Limb (tissue), 2 donors: Measurements from ENCODE around the gene WWC1.
"Not testable (repeated sequence)": the region's sequence is repeated elsewhere in the genome, so short reads cannot be mapped to it uniquely, and the experiment has no call there.

ENCODE experiments used
- DNase-seq, 2 donors: peaks; one replicate each; pipeline ENCODE4 v3.0.0-alpha.2; 2016; ENCODE audit errors: extremely low spot score in 2 of 2

Gene WWC1

GRCh38 chr5:168286386-168286785 lies 5.1 kb upstream of the WWC1 start:
- DNase-seq, result no peak

- DNase-seq, result not testable (repeated sequence)
These were observed 4.6 kb upstream of the WWC1 start for GRCh38 chr5:168286863-168287262.

- no peak for DNase-seq
These were observed 4.1 kb upstream of the WWC1 start for GRCh38 chr5:168287362-168287761.

- no peak for DNase-seq
These were observed 2.8 kb upstream of the WWC1 start for GRCh38 chr5:168288349-168289245.

- DNase-seq, result no peak
These were observed 523 bp upstream of the WWC1 start for GRCh38 chr5:168290902-168291341.

- peak in 1 of 2 donors; percentile 66 for DNase-seq
These were observed 730 bp downstream of the WWC1 start for GRCh38 chr5:168291964-168292785.

GRCh38 chr5:168292786-168293696 lies 1.6 kb downstream of the WWC1 start:
- DNase-seq, result no peak

DNA sequence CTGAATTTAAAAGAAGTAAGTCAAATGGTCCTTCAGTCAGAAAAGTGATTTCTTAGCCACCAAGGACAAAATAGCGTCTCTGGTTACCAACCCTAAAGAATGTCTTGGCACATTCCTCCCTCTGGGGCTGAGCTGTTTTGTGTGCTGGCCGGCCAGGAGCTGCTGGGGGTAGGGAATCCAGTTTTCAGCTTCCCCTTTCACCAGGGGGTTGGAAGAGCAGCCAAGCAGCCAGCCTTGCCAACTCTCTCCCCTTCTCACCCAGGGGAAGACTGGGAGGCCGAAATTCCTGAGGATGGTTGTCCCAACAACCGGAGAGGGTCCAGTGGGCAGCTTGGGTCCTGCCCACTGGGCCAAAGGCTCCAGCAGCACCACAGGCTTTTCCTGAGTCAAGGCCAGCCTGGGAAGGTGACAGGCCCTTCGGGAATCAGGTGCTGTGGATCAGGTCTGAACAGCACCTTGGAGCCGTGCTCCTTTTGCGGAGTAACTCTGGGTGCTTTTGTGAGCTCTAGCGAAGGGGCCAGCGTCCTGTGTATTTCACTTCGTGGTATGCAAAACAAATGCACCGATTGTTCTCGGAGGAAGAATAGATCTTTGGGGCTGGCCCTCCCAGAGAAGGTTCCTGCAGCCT lies 4.2 kb downstream of the WWC1 start:
- DNase-seq, result peak in 1 of 2 donors; percentile 55

- DNase-seq, result no peak
These were observed 5.2 kb downstream of the WWC1 start for GRCh38 chr5:168296682-168297081.

- DNase-seq, result no peak
These were observed 7.5 kb downstream of the WWC1 start for GRCh38 chr5:168298949-168299348.

- no peak for DNase-seq
These were observed 7.9 kb downstream of the WWC1 start for GRCh38 chr5:168299372-168299771.

- no peak for DNase-seq
These were observed 9.1 kb downstream of the WWC1 start for GRCh38 chr5:168300326-168301182.

- no peak for DNase-seq
These were observed 10.3 kb downstream of the WWC1 start for GRCh38 chr5:168301593-168302390.

DNA sequence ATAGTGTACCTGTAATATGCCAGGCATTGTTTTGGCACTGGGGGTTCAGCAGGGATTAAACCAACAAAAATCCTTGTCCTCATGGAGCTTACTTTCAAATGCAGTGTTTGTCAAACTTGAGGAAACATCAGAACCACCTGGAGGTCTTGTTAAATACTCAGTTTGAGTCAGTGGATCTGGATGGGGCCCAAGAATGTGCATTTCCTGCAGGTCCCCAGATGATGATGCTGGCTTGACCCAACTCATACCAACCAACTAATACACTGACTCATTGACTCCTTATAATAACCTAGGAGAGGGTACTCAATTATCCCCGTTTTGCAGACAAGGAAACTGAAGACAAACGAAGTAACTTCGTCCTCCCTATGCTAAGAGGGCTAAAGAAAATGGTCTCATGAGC lies 11.3 kb downstream of the WWC1 start:
- no peak for DNase-seq

DNA sequence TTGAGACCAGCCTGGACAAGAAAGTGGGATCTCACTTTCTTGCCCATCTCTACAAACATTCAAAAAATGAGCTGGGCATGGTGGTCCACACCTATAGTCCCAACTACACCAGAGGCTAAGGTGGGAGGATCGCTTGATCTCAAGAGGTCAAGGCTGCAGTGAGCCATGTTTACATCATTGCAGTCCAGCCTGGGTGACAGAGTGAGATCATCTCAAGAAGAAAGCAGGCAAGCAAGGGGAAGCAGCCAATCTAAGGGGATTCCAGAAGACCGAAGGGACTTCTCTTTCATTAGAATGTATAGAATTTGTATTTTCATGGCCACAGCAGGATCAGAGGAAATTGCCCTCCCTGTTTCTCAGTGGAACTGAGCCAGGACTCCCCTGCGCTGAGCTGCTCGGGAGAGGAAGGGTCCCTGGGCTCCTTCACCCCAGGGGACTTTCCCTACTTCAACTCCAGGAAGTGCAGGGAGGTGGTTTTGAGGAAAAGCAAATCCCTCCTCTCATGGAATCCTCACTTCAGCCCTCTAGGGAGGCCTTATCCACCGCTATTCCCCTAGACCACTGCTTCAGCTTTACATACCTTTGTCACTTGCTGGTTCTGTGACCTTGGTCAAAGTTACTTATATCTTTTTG lies 12.1 kb downstream of the WWC1 start:
- no peak for DNase-seq

GRCh38 chr5:168304349-168304748 lies 12.9 kb downstream of the WWC1 start:
- DNase-seq, result no peak

DNA sequence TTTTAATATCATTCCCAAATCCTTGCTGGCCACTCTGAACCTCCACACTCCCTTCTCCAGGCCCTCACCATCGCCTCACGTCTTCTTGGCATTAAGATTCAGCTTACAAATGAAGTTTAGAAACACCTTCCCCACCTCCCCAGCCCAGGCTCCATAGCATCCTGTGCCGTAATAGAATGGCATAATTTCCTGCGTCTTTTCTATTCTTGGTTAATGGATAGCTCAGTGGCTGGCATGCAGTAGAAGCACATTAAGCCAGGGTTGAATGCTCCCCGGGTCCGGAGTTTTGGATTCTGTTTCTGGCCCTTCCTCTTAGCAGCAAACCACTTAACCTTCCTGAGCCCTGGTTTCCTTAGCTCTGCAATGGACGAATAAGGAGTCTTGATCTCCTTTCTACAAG lies 13.8 kb downstream of the WWC1 start:
- no peak for DNase-seq

DNA sequence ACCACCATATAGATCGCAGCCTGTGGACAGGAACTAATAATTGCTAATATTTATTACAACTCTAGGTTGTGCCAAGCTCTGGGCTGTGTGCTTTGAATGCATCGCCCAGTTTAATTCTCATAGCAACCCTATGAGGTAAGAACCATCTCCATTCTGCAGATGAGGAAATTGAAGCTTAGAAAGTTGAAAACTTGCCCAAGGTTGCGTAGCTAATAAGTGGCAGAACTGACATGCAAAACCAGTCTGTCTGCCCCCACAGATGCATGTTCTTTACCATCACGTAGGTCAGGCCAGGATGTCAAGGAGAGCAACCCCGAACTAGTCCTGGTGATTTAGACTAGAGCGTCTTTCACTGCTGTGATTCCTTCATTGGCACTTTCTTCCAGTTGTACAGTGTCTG lies 15.6 kb downstream of the WWC1 start:
- DNase-seq, result no peak
